IPS DF 6.9 (cell line): ENCODE measurements around the gene BIRC3.

ENCODE experiments used
- DNase-seq: peaks from one replicate; pipeline ENCODE4 v3.0.0-alpha.2; 2013; ENCODE audit warnings: low read depth, low spot score
- H3K27ac ChIP-seq: one replicate; pipeline ENCODE4 v1.5.1; 2013; ENCODE audit warnings: low read length, control low read depth
- H3K27me3 ChIP-seq: 2 replicates; pipeline ENCODE4 v1.6.1; 2013; ENCODE audit warnings: mild to moderate bottlenecking, low read length; ENCODE audit not compliant: control insufficient read depth, insufficient read depth
- H3K36me3 ChIP-seq: 2 replicates; pipeline ENCODE4 v1.6.1; 2013; ENCODE audit warnings: low read length; ENCODE audit not compliant: control insufficient read depth, insufficient read depth
- H3K4me1 ChIP-seq: 2 replicates; pipeline ENCODE4 v1.6.1; 2013; ENCODE audit warnings: low read length; ENCODE audit not compliant: control insufficient read depth, insufficient read depth
- H3K4me3 ChIP-seq: 2 replicates; pipeline ENCODE4 v1.5.1; 2013; ENCODE audit warnings: mild to moderate bottlenecking, low read length
- H3K9me3 ChIP-seq: 2 replicates; pipeline ENCODE4 v1.6.1; 2013; ENCODE audit warnings: low read length, inconsistent platforms; ENCODE audit not compliant: control insufficient read depth, insufficient read depth
- WGBS: extraction: QIAGEN DNeasy Blood & Tissue Kit; methylation state at CpG from one replicate; pipeline ENCODE4 v1.1.7; 2013; ENCODE audit warnings: mixed read lengths, missing lambda C conversion rate; ENCODE audit not compliant: insufficient read length, insufficient coverage; 5-methylcytosine and 5-hydroxymethylcytosine counted together

BIRC3 gene

GRCh38 chr11:102279641-102280170 lies 37.6 kb upstream of the BIRC3 start:
- WGBS = 0% methylated on average over 1 of the region's 13 CpGs
- Histone ChIP-seq H3K36me3 (no peaks in the 10 kb centered on the region), H3K4me3 (no peak overlapping the region), H3K9me3 (no peaks in the 10 kb centered on the region), H3K27me3 (no peaks in the 10 kb centered on the region), H3K27ac (no peak overlapping the region), H3K4me1 (no peaks in the 10 kb centered on the region)
- no peak for DNase-seq

DNA sequence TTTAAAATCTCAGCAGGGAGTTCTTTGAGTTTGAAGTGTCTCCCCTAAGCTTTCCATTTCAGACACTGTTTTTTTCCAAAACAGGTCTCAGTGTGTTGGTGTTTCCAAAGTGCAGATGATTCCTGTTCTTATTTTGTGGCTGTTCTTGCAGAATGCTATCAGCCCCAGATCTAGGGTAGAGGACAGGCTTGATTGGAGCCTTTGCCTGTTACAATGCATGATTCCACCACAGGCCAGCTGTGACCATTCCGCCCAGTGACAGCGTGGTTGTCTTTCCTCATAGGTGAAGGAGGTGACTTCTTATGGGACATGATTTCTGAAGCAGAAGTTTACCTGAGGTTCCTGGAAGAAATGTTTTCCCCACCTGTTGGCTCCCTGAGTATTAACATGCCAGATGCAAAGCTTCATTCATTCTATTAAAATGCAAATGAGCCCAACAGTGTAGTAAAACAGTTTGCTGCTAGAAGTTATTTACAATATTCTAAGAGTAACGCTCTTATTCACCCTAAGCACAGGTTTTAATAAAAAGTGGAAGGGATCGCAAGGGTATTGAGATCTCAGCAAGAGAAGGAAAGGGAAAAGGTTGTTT lies 36.9 kb upstream of the BIRC3 start:
- Histone ChIP-seq H3K36me3 (no peaks in the 10 kb centered on the region), H3K4me3 (no peak overlapping the region), H3K27ac (no peak overlapping the region), H3K9me3 (no peaks in the 10 kb centered on the region), H3K27me3 (no peaks in the 10 kb centered on the region), H3K4me1 (no peaks in the 10 kb centered on the region)
- no CpG with 5 or more reads among the region's 4 CpGs for WGBS
- DNase-seq = no peak

GRCh38 chr11:102283116-102283485 lies 34.2 kb upstream of the BIRC3 start:
- Histone ChIP-seq H3K27ac (no peak overlapping the region), H3K4me1 (no peaks in the 10 kb centered on the region), H3K4me3 (no peak overlapping the region), H3K27me3 (no peaks in the 10 kb centered on the region), H3K9me3 (no peaks in the 10 kb centered on the region), H3K36me3 (no peaks in the 10 kb centered on the region)
- no CpG with 5 or more reads among the region's 1 CpG for WGBS
- DNase-seq = no peak

DNA sequence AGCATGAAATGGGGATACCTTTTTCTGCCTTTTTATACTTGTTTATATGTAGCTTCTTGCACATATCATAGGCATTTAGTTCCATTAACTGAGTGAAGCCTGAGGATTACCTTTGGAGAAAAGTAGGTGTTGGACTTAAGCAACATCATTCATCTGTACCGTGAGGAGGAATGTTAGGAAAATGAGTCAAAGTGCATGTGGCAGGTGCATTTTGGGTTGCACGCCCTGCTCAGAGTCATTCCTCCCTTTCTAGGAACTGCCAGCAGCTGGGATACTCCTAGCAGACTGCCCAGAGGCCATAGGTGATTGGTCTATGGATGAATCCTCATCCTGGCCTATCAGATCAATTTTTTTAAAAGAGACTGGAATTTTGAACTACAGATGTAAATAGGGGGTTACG lies 33.3 kb upstream of the BIRC3 start:
- Histone ChIP-seq H3K27ac (no peak overlapping the region), H3K4me3 (no peak overlapping the region), H3K9me3 (no peaks in the 10 kb centered on the region), H3K27me3 (no peaks in the 10 kb centered on the region), H3K36me3 (no peaks in the 10 kb centered on the region), H3K4me1 (0 out of 2 replicates have a peak, but pooled peaks cover 2% of the 10 kb centered on the region)
- no peak for DNase-seq
- WGBS = no CpG with 5 or more reads among the region's 3 CpGs

GRCh38 chr11:102286292-102286691 lies 31.0 kb upstream of the BIRC3 start:
- no CpG with 5 or more reads among the region's 3 CpGs for WGBS
- H3K9me3 ChIP-seq = no peaks in the 10 kb centered on the region
- no peak overlapping the region for H3K4me3 ChIP-seq
- H3K4me1 ChIP-seq = 0 out of 2 replicates have a peak, but pooled peaks cover 2% of the 10 kb centered on the region
- no peaks in the 10 kb centered on the region for H3K27me3 ChIP-seq
- no peak overlapping the region for H3K27ac ChIP-seq
- DNase-seq = no peak
- H3K36me3 ChIP-seq = no peaks in the 10 kb centered on the region

DNA sequence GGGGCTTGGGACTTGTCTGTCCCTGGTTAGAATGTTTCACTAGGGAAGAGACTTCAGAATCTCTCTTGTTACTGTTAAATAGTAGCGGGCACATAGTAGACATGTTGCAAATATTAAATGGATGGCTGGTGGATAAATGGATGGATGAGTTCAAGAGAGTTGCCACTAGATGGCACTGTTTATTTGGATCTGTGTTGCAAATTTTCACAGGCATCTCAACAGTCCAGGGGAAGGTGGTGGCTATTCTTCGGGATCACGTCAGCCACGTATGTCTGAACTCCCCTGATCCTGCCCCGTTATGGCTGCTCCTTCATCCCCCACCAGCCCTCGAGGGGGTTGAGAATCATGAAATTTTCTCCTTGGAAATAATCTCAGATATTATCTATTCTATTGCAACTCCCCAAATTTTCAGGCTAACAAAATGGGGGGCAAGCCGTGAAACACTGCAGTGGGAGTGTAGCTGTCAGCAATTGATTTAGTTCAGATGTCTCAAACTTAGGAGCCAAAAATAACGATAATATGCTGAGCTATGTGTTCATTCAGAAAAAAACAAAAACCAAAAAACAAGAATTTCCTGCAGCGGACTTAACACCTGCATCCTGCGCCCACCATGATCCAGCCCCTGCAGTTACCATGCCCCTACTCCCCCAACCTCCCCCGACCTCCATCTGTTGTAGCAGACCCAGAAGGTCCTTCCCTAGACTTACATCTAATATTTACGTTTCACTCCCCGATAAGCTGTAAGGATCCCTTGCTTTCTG lies 29.1 kb upstream of the BIRC3 start:
- peak; percentile 73 for DNase-seq
- Histone ChIP-seq H3K4me1 (0 out of 2 replicates have a peak, but pooled peaks cover 2% of the 10 kb centered on the region), H3K36me3 (no peaks in the 10 kb centered on the region), H3K27ac (no peak overlapping the region), H3K4me3 (no peak overlapping the region), H3K27me3 (no peaks in the 10 kb centered on the region), H3K9me3 (no peaks in the 10 kb centered on the region)
- WGBS = no CpG with 5 or more reads among the region's 13 CpGs

GRCh38 chr11:102288725-102289083 lies 28.6 kb upstream of the BIRC3 start:
- DNase-seq = no peak
- Histone ChIP-seq H3K4me3 (no peak overlapping the region), H3K4me1 (0 out of 2 replicates have a peak, but pooled peaks cover 2% of the 10 kb centered on the region), H3K36me3 (no peaks in the 10 kb centered on the region), H3K9me3 (no peaks in the 10 kb centered on the region), H3K27ac (no peak overlapping the region), H3K27me3 (no peaks in the 10 kb centered on the region)
- WGBS = no CpG with 5 or more reads among the region's 3 CpGs

DNA sequence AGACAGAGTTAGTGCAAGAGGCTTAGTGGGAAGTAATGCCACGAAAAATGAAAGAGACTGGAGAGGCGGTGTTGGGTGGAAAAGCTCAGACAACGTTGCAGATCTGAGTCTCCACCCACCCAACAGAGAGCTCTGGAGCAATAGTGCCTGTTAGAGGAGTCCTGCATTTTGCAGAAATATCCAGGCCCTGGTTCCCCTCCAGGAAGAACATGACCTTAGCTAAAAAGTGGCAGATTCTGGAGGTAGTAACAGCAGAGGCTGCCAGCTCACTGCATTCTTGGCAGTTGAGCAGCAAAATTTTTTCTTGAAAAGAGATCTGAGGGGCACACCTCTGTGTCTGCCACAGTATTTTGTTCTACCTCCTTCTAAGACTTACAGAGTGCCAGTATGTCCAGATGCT lies 27.7 kb upstream of the BIRC3 start:
- no peak for DNase-seq
- Histone ChIP-seq H3K36me3 (no peaks in the 10 kb centered on the region), H3K27me3 (no peaks in the 10 kb centered on the region), H3K9me3 (no peaks in the 10 kb centered on the region), H3K27ac (no peak overlapping the region), H3K4me3 (no peak overlapping the region), H3K4me1 (0 out of 2 replicates have a peak, but pooled peaks cover 2% of the 10 kb centered on the region)
- WGBS = no CpG with 5 or more reads among the region's 3 CpGs

GRCh38 chr11:102291831-102292230 lies 25.5 kb upstream of the BIRC3 start:
- Histone ChIP-seq H3K4me3 (no peak overlapping the region), H3K9me3 (no peaks in the 10 kb centered on the region), H3K36me3 (no peaks in the 10 kb centered on the region), H3K27me3 (no peaks in the 10 kb centered on the region), H3K4me1 (0 out of 2 replicates have a peak, but pooled peaks cover 2% of the 10 kb centered on the region), H3K27ac (no peak overlapping the region)
- DNase-seq = no peak
- no CpG with 5 or more reads among the region's 1 CpG for WGBS

DNA sequence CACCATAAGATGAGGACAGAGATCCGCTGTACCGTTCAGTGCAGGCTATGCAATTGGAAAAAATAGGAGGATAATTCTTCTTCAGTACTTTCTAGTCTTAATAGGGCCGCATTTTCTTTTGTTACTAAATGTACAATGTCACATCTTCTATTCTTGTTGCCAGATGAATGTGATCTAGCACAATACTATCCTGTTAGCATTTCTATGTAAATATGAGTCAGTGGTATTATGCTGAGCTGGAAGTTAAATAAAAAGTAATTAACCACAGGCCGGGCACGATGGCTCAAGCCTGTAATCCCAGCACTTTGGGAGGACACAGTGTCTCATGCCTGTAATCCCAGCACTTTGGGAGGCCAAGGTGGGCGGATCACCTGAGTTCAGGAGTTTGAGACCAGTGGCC lies 24.4 kb upstream of the BIRC3 start:
- Histone ChIP-seq H3K4me1 (0 out of 2 replicates have a peak, but pooled peaks cover 2% of the 10 kb centered on the region), H3K9me3 (no peaks in the 10 kb centered on the region), H3K4me3 (no peak overlapping the region), H3K36me3 (no peaks in the 10 kb centered on the region), H3K27ac (no peak overlapping the region), H3K27me3 (no peaks in the 10 kb centered on the region)
- DNase-seq = no peak
- no CpG with 5 or more reads among the region's 6 CpGs for WGBS
